GM21515 (cell line): ENCODE results near the gene SMIM38.

Source experiments
- ATAC-seq: cut with Tn5 transposase; IDR thresholded peaks from one replicate; pipeline ENCODE4 v1.9.1; 2021; ENCODE audit not compliant: unreplicated experiment

Gene SMIM38

GRCh38 chr11:69158301-69159149, 2.8 kb downstream of the SMIM38 start:
- ATAC-seq, result no peak

GRCh38 chr11:69159150-69159852, 3.6 kb downstream of the SMIM38 start:
- ATAC-seq, result no peak

- ATAC-seq, result no peak
These were observed 4.8 kb downstream of the SMIM38 start for GRCh38 chr11:69160296-69161116.

- ATAC-seq, result no peak
These were observed 5.3 kb downstream of the SMIM38 start for GRCh38 chr11:69161117-69161407.

- no peak for ATAC-seq
These were observed 6.8 kb downstream of the SMIM38 start for GRCh38 chr11:69162505-69162904.

- no peak for ATAC-seq
These were observed 8.1 kb downstream of the SMIM38 start for GRCh38 chr11:69163842-69164241.

GRCh38 chr11:69164824-69165223, 9.1 kb downstream of the SMIM38 start:
- no peak for ATAC-seq

- ATAC-seq, result no peak
These were observed 10.0 kb downstream of the SMIM38 start for GRCh38 chr11:69165775-69166174.

- peak; percentile 90 for ATAC-seq
These were observed 10.7 kb downstream of the SMIM38 start for GRCh38 chr11:69166218-69167115.

- ATAC-seq, result no peak
These were observed 11.6 kb downstream of the SMIM38 start for GRCh38 chr11:69167130-69167915.

GRCh38 chr11:69167916-69168691, 12.4 kb downstream of the SMIM38 start:
- ATAC-seq, result no peak

- no peak for ATAC-seq
These were observed 13.7 kb downstream of the SMIM38 start for GRCh38 chr11:69169479-69169878.

GRCh38 chr11:69170704-69171103, 15.0 kb downstream of the SMIM38 start:
- no peak for ATAC-seq

GRCh38 chr11:69171476-69172240, 15.9 kb downstream of the SMIM38 start:
- no peak for ATAC-seq

GRCh38 chr11:69172674-69173073, 16.9 kb downstream of the SMIM38 start:
- no peak for ATAC-seq

GRCh38 chr11:69173331-69173730, 17.6 kb downstream of the SMIM38 start:
- ATAC-seq, result no peak

GRCh38 chr11:69173925-69174581, 18.3 kb downstream of the SMIM38 start:
- ATAC-seq, result no peak

GRCh38 chr11:69174841-69175240, 19.1 kb downstream of the SMIM38 start:
- ATAC-seq, result no peak
